Panc1 (cell line): ENCODE measurements around the gene LRMDA. TPM values are rescaled to one million over a fixed set of nuclear protein-coding genes. Genes with fewer than 3 reads are reported as not detected.
"Not testable (repeated sequence)": the region's sequence is repeated elsewhere in the genome, so short reads cannot be mapped to it uniquely, and the experiment has no call there.

ENCODE experiments used
- ATAC-seq: fragments of 200-7000 bp; cut with Tn5 transposase; 2 replicates; pipeline ENCODE4 v1.9.1; 2020; ENCODE audit warnings: mild to moderate bottlenecking, moderate library complexity
- BruUV-seq: library from RNA; stranded (reverse); fragments of 400-500 nt; replicated peaks from 2 replicates; lab custom pipeline; 2021; lab: Mats Ljungman, UMichigan
- CTCF ChIA-PET: fragments of 300-600 bp; sonication (Branson Sonifier 250); formaldehyde crosslinking; loops from one replicate; lab custom pipeline; 2022; ENCODE audit warnings: antibody characterized with exemption; lab: Charles Lee
- POLR2A ChIA-PET: fragments of 300-600 bp; sonication (Branson Sonifier 250); formaldehyde crosslinking; loops from one replicate; lab custom pipeline; 2022; ENCODE audit warnings: antibody characterized with exemption; lab: Charles Lee
- DNase-seq: peaks from one replicate; pipeline ENCODE4 v3.0.0-alpha.2; 2010; ENCODE audit warnings: low read depth, low spot score
- H3K27ac ChIP-seq: 2 replicates; pipeline ENCODE4 v1.5.1; 2011; ENCODE audit warnings: mild to moderate bottlenecking, low read length, inconsistent platforms
- H3K27me3 ChIP-seq: fragments of 200-500 bp; sonication (Bioruptor generic); 2 replicates; pipeline ENCODE4 v1.6.0; 2014; ENCODE audit warnings: low read length, inconsistent platforms; ENCODE audit not compliant: control insufficient read depth, insufficient read depth
- H3K36me3 ChIP-seq: fragments of 200-500 bp; sonication (Bioruptor generic); 2 replicates; pipeline ENCODE4 v1.5.1; 2014; ENCODE audit warnings: inconsistent platforms, mild to moderate bottlenecking, low read length, moderate library complexity; ENCODE audit not compliant: control insufficient read depth, insufficient read depth
- H3K4me1 ChIP-seq: 2 replicates; pipeline ENCODE4 v1.5.1; 2011; ENCODE audit warnings: inconsistent platforms, mild to moderate bottlenecking, low read length, moderate library complexity; ENCODE audit not compliant: control insufficient read depth, insufficient read depth
- H3K4me3 ChIP-seq, 2 experiments: 2 replicates each; pipeline ENCODE4 v1.5.1; 2011 to 2012; ENCODE audit warnings: low read depth in 2 of 2, low read length in 2 of 2, mild to moderate bottlenecking in 2 of 2, inconsistent platforms in 1 of 2, moderate library complexity in 1 of 2
- H3K9me3 ChIP-seq: fragments of 200-500 bp; sonication (Bioruptor generic); 2 replicates; pipeline ENCODE4 v1.5.1; 2014; ENCODE audit warnings: low read depth, mild to moderate bottlenecking, inconsistent platforms, low read length, moderate library complexity; ENCODE audit not compliant: control insufficient read depth, insufficient read depth
- POLR2AphosphoS5 ChIP-seq: IDR thresholded peaks from 2 replicates; pipeline ENCODE4 v1.6.1; 2012; ENCODE audit warnings: mild to moderate bottlenecking, low read depth, low read length, moderate library complexity
- SIN3A ChIP-seq: IDR thresholded peaks from 2 replicates; pipeline ENCODE4 v1.6.1; 2012; ENCODE audit warnings: low read depth, mild to moderate bottlenecking, low read length, moderate library complexity, borderline replicate concordance; ENCODE audit not compliant: insufficient read depth
- TCF7L2 ChIP-seq: IDR thresholded peaks from 2 replicates; pipeline ENCODE4 v1.6.1; 2011; ENCODE audit warnings: mild to moderate bottlenecking, low read depth, low read length, inconsistent platforms
- in situ Hi-C: cut with HindIII; loops from 2 replicates; pipeline ENCODE4 v1.10.0; 2016; ENCODE audit warnings: low sequenced_read_pairs, low pct_unique_long_range_greater_than_20kb
- intact Hi-C: fragments of 100-400 bp; cut with micrococcal nuclease; formaldehyde crosslinking; loops from one replicate; pipeline ENCODE4 v1.10.0; 2022; ENCODE audit not compliant: unreplicated experiment
- total RNA-seq: library from RNA; stranded (reverse); gene quantifications from one replicate; pipeline ENCODE4 v1.2.1, GENCODE V29; 2021; ENCODE audit not compliant: unreplicated experiment
- TF ChIP-seq, protein P1 (sequence below): fragments of 450-650 bp; IDR thresholded peaks from 2 replicates; pipeline ENCODE4 v1.5.1; 2017; ENCODE audit warnings: mild to moderate bottlenecking
- TF ChIP-seq, protein P2 (sequence below), 2 experiments: IDR thresholded peaks; 2 replicates each; pipeline ENCODE4 v1.6.1; 2011 to 2012; ENCODE audit warnings: low read depth in 2 of 2, control low read depth in 1 of 2, low read length in 1 of 2, mild to moderate bottlenecking in 1 of 2, moderate library complexity in 1 of 2; ENCODE audit not compliant: insufficient read depth in 1 of 2

The LRMDA gene
- total RNA-seq, 1 experiment from 2014 or later, result 1.2 TPM

DNA sequence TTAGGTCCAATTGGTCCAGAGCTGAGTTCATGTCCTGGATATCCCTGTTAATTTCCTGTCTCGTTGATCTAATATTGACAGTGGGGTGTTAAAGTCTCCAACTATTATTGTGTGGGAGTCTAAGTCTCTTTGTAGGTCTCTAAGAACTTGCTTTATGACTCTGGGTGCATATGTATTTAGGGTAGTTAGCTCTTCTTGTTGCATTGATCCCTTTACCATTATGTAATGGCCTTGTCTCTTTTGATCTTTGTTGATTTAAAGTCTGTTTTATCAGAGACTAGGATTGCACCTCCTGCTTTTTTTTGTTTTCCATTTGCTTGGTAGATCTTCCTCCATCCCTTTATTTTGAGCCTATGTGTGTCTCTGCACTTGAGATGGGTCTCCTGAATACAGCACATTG, 87.8 kb downstream of the LRMDA start:
- POLR2A ChIA-PET, H3K27me3 ChIP-seq, intact Hi-C loops, H3K4me1 ChIP-seq, in situ Hi-C loops, H3K4me3 ChIP-seq, H3K27ac ChIP-seq, H3K9me3 ChIP-seq, CTCF ChIA-PET, DNase-seq, BruUV-seq, H3K36me3 ChIP-seq, ATAC-seq: not testable (repeated sequence)

DNA sequence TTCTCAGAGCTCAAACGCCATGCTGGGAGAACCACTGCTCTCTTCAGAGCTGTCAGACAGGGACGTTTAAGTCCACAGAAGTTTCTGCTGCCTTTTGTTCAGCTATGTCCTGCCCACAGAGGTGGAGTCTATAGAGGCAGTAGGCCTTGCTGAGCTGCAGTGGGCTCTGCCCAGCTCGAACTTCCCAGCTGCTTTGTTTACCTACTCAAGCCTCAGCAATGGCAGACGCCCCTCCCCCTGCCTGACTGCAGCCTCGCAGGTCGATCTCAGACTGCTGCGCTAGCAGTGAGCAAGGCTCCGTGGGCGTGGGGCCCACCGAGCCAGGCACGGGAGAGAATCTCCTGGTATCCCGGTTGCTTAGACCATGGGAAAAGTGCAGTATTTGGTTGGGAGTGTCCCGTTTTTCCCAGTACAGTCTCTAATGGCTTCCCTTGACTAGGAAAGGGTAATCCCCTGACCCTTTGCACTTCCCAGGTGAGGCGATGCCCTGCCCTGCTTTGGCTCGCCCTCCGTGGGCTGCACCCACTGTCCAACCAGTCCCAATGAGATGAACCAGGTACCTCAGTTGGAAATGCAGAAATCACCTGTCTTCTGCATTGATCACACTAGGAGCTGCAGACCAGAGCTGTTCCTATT, 89.9 kb downstream of the LRMDA start:
- DNase-seq, H3K27me3 ChIP-seq, H3K4me3 ChIP-seq, H3K4me1 ChIP-seq, ATAC-seq, in situ Hi-C loops, H3K27ac ChIP-seq, intact Hi-C loops, H3K36me3 ChIP-seq, H3K9me3 ChIP-seq, BruUV-seq, POLR2A ChIA-PET: not testable (repeated sequence)
- CTCF ChIA-PET, result interaction anchor here (0.6 kb wide), 1 partner anchor 10 kb away, joined by 6 read pairs; no protein-coding TSS in a partner anchor

DNA sequence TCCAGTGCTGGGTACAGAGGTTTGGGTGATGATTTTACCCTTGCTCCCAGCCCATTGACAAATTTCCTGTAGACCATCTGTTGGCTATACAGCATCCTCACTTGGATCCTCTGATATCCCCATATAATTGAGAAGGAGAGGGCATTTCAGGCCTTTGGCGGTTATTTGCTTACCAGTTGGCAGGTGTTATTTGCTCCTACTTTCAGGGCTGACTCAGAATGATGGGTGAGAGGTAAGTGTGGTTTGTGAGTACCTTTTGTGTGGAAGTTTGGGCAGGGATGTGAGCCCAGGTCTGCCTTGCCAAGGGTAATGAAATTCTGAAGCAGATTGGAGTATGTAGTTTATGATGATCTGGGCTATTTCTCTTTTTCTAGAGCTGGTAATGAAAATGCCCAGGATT, 93.6 kb downstream of the LRMDA start:
- ATAC-seq, result no peak
- no TSS peak for BruUV-seq
- POLR2A ChIA-PET, result no interaction called here
- Histone ChIP-seq H3K9me3 (no peaks in the 10 kb centered on the region), H3K27me3 (no peaks in the 10 kb centered on the region; the same call in 1 of the 2 replicates), H3K27ac (no peak overlapping the region), H3K4me3 (no peak overlapping the region), H3K36me3 (no peaks in the 10 kb centered on the region), H3K4me1 (no peaks in the 10 kb centered on the region)
- TF ChIP-seq TCF7L2 (no peak), POLR2AphosphoS5 (no peak), SIN3A (no peak)
- TF ChIP-seq, protein P1, sequence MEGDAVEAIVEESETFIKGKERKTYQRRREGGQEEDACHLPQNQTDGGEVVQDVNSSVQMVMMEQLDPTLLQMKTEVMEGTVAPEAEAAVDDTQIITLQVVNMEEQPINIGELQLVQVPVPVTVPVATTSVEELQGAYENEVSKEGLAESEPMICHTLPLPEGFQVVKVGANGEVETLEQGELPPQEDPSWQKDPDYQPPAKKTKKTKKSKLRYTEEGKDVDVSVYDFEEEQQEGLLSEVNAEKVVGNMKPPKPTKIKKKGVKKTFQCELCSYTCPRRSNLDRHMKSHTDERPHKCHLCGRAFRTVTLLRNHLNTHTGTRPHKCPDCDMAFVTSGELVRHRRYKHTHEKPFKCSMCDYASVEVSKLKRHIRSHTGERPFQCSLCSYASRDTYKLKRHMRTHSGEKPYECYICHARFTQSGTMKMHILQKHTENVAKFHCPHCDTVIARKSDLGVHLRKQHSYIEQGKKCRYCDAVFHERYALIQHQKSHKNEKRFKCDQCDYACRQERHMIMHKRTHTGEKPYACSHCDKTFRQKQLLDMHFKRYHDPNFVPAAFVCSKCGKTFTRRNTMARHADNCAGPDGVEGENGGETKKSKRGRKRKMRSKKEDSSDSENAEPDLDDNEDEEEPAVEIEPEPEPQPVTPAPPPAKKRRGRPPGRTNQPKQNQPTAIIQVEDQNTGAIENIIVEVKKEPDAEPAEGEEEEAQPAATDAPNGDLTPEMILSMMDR, result no peak
- TF ChIP-seq, protein P2, sequence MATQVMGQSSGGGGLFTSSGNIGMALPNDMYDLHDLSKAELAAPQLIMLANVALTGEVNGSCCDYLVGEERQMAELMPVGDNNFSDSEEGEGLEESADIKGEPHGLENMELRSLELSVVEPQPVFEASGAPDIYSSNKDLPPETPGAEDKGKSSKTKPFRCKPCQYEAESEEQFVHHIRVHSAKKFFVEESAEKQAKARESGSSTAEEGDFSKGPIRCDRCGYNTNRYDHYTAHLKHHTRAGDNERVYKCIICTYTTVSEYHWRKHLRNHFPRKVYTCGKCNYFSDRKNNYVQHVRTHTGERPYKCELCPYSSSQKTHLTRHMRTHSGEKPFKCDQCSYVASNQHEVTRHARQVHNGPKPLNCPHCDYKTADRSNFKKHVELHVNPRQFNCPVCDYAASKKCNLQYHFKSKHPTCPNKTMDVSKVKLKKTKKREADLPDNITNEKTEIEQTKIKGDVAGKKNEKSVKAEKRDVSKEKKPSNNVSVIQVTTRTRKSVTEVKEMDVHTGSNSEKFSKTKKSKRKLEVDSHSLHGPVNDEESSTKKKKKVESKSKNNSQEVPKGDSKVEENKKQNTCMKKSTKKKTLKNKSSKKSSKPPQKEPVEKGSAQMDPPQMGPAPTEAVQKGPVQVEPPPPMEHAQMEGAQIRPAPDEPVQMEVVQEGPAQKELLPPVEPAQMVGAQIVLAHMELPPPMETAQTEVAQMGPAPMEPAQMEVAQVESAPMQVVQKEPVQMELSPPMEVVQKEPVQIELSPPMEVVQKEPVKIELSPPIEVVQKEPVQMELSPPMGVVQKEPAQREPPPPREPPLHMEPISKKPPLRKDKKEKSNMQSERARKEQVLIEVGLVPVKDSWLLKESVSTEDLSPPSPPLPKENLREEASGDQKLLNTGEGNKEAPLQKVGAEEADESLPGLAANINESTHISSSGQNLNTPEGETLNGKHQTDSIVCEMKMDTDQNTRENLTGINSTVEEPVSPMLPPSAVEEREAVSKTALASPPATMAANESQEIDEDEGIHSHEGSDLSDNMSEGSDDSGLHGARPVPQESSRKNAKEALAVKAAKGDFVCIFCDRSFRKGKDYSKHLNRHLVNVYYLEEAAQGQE (IDR thresholded peaks at IDR 0.05; ENCODE audit: insufficient read depth in 1 of 2, low read depth in 2 of 2, low read length in 1 of 2), result no peak
- DNase-seq, result no peak
- in situ Hi-C loops, result no loop called here
- intact Hi-C loops, result no loop called here
- CTCF ChIA-PET, result interaction anchor here (0.6 kb wide), 1 partner anchor 327 kb away, joined by 4 read pairs; no protein-coding TSS in a partner anchor
